GM23338 (cell line): ENCODE measurements around the gene PLSCR2. TPM values are rescaled to one million over a fixed set of nuclear protein-coding genes. Genes with fewer than 3 reads are reported as not detected.

Experiments used
- ATAC-seq: fragments of 200-7000 bp; cut with Tn5 transposase; 3 replicates; pipeline ENCODE4 v1.9.1; 2020
- DNase-seq: peaks from one replicate; pipeline ENCODE4 v3.0.0-alpha.2; 2015; ENCODE audit warnings: low spot score
- H2AFZ ChIP-seq: fragments of 200-600 bp; sonication (generic); 2 replicates; pipeline ENCODE4 v1.8.0; 2016; ENCODE audit warnings: antibody characterized with exemption, mild to moderate bottlenecking, moderate library complexity
- H3F3A ChIP-seq: fragments of 200-600 bp; sonication (generic); replicated peaks from 2 replicates; pipeline ENCODE4 v1.8.0; 2017; ENCODE audit warnings: antibody characterized with exemption, mixed run types, low read depth
- H3K27ac ChIP-seq: fragments of 200-600 bp; sonication (generic); 2 replicates; pipeline ENCODE4 v1.6.1; 2016; ENCODE audit warnings: low read depth
- H3K27me3 ChIP-seq: fragments of 200-600 bp; sonication (generic); 2 replicates; pipeline ENCODE4 v1.8.0; 2016; ENCODE audit warnings: mild to moderate bottlenecking, mixed run types, moderate library complexity; ENCODE audit not compliant: insufficient read depth
- H3K36me3 ChIP-seq: fragments of 200-600 bp; sonication (generic); 2 replicates; pipeline ENCODE4 v1.8.0; 2016; ENCODE audit warnings: mild to moderate bottlenecking; ENCODE audit not compliant: insufficient read depth
- H3K4me1 ChIP-seq: fragments of 200-600 bp; sonication (generic); 2 replicates; pipeline ENCODE4 v1.8.0; 2016; ENCODE audit warnings: mild to moderate bottlenecking, moderate library complexity; ENCODE audit not compliant: insufficient read depth
- H3K4me2 ChIP-seq: fragments of 200-600 bp; sonication (generic); 2 replicates; pipeline ENCODE4 v1.7.1; 2017; ENCODE audit warnings: mixed run types
- H3K4me3 ChIP-seq: fragments of 200-600 bp; sonication (generic); 2 replicates; pipeline ENCODE4 v1.6.1; 2016; ENCODE audit warnings: mixed run types
- H3K79me2 ChIP-seq: fragments of 200-600 bp; sonication (generic); replicated peaks from 2 replicates; pipeline ENCODE4 v1.8.0; 2017; ENCODE audit warnings: mild to moderate bottlenecking; ENCODE audit not compliant: insufficient read depth
- H3K9me2 ChIP-seq: fragments of 200-600 bp; sonication (generic); 2 replicates; pipeline ENCODE4 v1.8.0; 2017; ENCODE audit not compliant: insufficient read depth
- H4K20me1 ChIP-seq: fragments of 200-600 bp; sonication (generic); replicated peaks from 2 replicates; pipeline ENCODE4 v1.8.0; 2017; ENCODE audit warnings: mild to moderate bottlenecking; ENCODE audit not compliant: insufficient read depth
- H3K27ac Mint-ChIP-seq: 2 replicates; pipeline ENCODE4 v1.8.0; 2020; ENCODE audit warnings: inconsistent platforms, mild to moderate bottlenecking, moderate library complexity, mixed read lengths
- H3K27me3 Mint-ChIP-seq: 3 replicates; pipeline ENCODE4 v1.8.0; 2022; ENCODE audit warnings: low read depth, mild to moderate bottlenecking, moderate library complexity, mixed read lengths, inconsistent platforms; ENCODE audit not compliant: insufficient read depth, poor library complexity
- H3K36me3 Mint-ChIP-seq: 3 replicates; pipeline ENCODE4 v1.8.0; 2021; ENCODE audit warnings: low read depth, mild to moderate bottlenecking, inconsistent platforms, moderate library complexity, mixed read lengths
- H3K4me1 Mint-ChIP-seq: 3 replicates; pipeline ENCODE4 v1.8.0; 2020; ENCODE audit warnings: mild to moderate bottlenecking, inconsistent platforms, mixed read lengths
- H3K4me3 Mint-ChIP-seq: 3 replicates; pipeline ENCODE4 v1.8.0; 2021; ENCODE audit warnings: moderate library complexity, mild to moderate bottlenecking, inconsistent platforms, mixed read lengths
- H3K9me3 Mint-ChIP-seq: 3 replicates; pipeline ENCODE4 v1.8.0; 2020; ENCODE audit warnings: moderate library complexity, mild to moderate bottlenecking, inconsistent platforms, mixed read lengths
- CREB1 ChIP-seq: fragments of 250-450 bp; sonication (Bioruptor Pico); IDR thresholded peaks from 2 replicates; pipeline ENCODE4 v1.5.0; 2020; ENCODE audit warnings: low read depth, mild to moderate bottlenecking, moderate library complexity
- EZH2phosphoT487 ChIP-seq: fragments of 200-600 bp; sonication (generic); IDR thresholded peaks from one replicate; pipeline ENCODE4 v1.8.1; 2018; ENCODE audit warnings: antibody characterized with exemption; ENCODE audit not compliant: unreplicated experiment
- JUNB ChIP-seq: IDR thresholded peaks from one replicate; pipeline ENCODE4 v1.6.1; 2016; ENCODE audit warnings: antibody characterized with exemption; ENCODE audit not compliant: unreplicated experiment
- NANOG ChIP-seq: IDR thresholded peaks from 2 replicates; pipeline ENCODE4 v1.6.1; 2016; ENCODE audit warnings: antibody characterized with exemption, borderline replicate concordance
- POLR2AphosphoS5 ChIP-seq: IDR thresholded peaks from 2 replicates; pipeline ENCODE4 v1.6.1; 2016; ENCODE audit warnings: antibody characterized with exemption, low read depth
- STAT1 ChIP-seq: IDR thresholded peaks from one replicate; pipeline ENCODE4 v1.6.1; 2016; ENCODE audit warnings: antibody characterized with exemption; ENCODE audit not compliant: unreplicated experiment
- ZNF114 ChIP-seq: fragments of 250-450 bp; sonication (Bioruptor Pico); IDR thresholded peaks from 2 replicates; pipeline ENCODE4 v1.5.0; 2020; ENCODE audit warnings: mild to moderate bottlenecking, moderate library complexity
- ZNF331 ChIP-seq: fragments of 250-450 bp; sonication (Bioruptor Pico); IDR thresholded peaks from 2 replicates; pipeline ENCODE4 v1.5.0; 2020; ENCODE audit warnings: low read depth, mild to moderate bottlenecking, moderate library complexity
- polyA plus RNA-seq: library from polyadenylated mRNA; unstranded; fragments of >200 nt; fragmentation: Nextera tagmentation; extraction: Ambion mirVana; gene quantifications from 2 replicates; pipeline ENCODE4 v1.2.1, GENCODE V29; 2016
- total RNA-seq: library from RNA; depleted of rRNA; stranded (reverse); fragments of >200 nt; shearing (Covaris generic); gene quantifications from 2 replicates; pipeline ENCODE4 v1.2.3, GENCODE V29; 2014
- TF ChIP-seq, protein P1 (sequence below): IDR thresholded peaks from 2 replicates; pipeline ENCODE4 v1.6.1; 2016; ENCODE audit warnings: antibody characterized with exemption
- TF ChIP-seq, protein P2 (sequence below), 2 experiments: fragments of 200-600 bp in 1 of 2; sonication (generic) in 1 of 2; conservative IDR thresholded peaks; 2 replicates each; pipeline versions ENCODE4 v1.5.1 to v1.6.1; 2016 to 2017; ENCODE audit warnings: antibody characterized with exemption in 2 of 2, low read depth in 2 of 2, mild to moderate bottlenecking in 2 of 2, moderate library complexity in 1 of 2
- TF ChIP-seq, protein P3 (sequence below): IDR thresholded peaks from one replicate; pipeline ENCODE4 v1.6.1; 2018; ENCODE audit warnings: antibody characterized with exemption; ENCODE audit not compliant: unreplicated experiment

The PLSCR2 gene
- total and polyA plus RNA-seq, 2 experiments from 2014 or later = 0.55 TPM; not detected in 1

DNA sequence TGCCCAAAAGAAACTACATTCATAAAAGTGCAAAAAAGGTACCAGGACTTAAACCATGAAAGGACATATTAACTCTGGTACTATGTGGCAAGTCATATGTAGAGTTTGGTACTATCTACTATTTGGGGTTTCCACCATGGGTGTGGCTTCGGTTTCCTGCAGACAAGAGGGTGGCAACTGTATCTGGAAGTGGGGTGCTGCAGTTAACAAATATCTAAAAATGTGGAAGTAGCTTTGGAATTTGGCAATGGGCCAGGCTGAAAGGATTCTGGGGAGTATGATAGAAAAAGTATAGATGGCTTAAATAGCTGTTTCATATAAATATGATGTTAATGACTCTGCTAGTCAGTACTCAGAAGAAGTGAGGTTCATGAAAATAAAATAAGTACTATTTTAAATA, 44.0 kb downstream of the PLSCR2 start:
- TF ChIP-seq, protein P1, sequence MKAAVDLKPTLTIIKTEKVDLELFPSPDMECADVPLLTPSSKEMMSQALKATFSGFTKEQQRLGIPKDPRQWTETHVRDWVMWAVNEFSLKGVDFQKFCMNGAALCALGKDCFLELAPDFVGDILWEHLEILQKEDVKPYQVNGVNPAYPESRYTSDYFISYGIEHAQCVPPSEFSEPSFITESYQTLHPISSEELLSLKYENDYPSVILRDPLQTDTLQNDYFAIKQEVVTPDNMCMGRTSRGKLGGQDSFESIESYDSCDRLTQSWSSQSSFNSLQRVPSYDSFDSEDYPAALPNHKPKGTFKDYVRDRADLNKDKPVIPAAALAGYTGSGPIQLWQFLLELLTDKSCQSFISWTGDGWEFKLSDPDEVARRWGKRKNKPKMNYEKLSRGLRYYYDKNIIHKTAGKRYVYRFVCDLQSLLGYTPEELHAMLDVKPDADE = no peak
- TF ChIP-seq ZNF114 (CRISPR knock-in tag) (no peak), CREB1 (CRISPR knock-in tag) (no peak), NANOG (no peak), POLR2AphosphoS5 (no peak)
- TF ChIP-seq, protein P2, sequence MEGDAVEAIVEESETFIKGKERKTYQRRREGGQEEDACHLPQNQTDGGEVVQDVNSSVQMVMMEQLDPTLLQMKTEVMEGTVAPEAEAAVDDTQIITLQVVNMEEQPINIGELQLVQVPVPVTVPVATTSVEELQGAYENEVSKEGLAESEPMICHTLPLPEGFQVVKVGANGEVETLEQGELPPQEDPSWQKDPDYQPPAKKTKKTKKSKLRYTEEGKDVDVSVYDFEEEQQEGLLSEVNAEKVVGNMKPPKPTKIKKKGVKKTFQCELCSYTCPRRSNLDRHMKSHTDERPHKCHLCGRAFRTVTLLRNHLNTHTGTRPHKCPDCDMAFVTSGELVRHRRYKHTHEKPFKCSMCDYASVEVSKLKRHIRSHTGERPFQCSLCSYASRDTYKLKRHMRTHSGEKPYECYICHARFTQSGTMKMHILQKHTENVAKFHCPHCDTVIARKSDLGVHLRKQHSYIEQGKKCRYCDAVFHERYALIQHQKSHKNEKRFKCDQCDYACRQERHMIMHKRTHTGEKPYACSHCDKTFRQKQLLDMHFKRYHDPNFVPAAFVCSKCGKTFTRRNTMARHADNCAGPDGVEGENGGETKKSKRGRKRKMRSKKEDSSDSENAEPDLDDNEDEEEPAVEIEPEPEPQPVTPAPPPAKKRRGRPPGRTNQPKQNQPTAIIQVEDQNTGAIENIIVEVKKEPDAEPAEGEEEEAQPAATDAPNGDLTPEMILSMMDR (conservative IDR thresholded peaks at IDR 0.05; ENCODE audit: low read depth in 2 of 2) = no peak
- Mint-ChIP-seq H3K27me3 (peaks cover 2% of the 10 kb centered on the region), H3K27ac (no peak overlapping the region), H3K9me3 (peaks cover 5% of the 10 kb centered on the region; the same call in 2 of the 3 replicates), H3K36me3 (peaks cover 5% of the 10 kb centered on the region), H3K4me3 (no peak overlapping the region), H3K4me1 (no peaks in the 10 kb centered on the region)
- Histone ChIP-seq H3K27me3 (no peaks in the 10 kb centered on the region), H3K9me2 (no peaks in the 10 kb centered on the region), H3K4me2 (no peak overlapping the region), H3K4me1 (no peaks in the 10 kb centered on the region), H3K27ac (no peak overlapping the region), H4K20me1 (no peaks in the 10 kb centered on the region), H3F3A (no peaks in the 10 kb centered on the region), H2AFZ (no peak overlapping the region), H3K79me2 (no peaks in the 10 kb centered on the region), H3K4me3 (no peak overlapping the region), H3K36me3 (no peaks in the 10 kb centered on the region)
- ATAC-seq = no peak
- no peak for DNase-seq

DNA sequence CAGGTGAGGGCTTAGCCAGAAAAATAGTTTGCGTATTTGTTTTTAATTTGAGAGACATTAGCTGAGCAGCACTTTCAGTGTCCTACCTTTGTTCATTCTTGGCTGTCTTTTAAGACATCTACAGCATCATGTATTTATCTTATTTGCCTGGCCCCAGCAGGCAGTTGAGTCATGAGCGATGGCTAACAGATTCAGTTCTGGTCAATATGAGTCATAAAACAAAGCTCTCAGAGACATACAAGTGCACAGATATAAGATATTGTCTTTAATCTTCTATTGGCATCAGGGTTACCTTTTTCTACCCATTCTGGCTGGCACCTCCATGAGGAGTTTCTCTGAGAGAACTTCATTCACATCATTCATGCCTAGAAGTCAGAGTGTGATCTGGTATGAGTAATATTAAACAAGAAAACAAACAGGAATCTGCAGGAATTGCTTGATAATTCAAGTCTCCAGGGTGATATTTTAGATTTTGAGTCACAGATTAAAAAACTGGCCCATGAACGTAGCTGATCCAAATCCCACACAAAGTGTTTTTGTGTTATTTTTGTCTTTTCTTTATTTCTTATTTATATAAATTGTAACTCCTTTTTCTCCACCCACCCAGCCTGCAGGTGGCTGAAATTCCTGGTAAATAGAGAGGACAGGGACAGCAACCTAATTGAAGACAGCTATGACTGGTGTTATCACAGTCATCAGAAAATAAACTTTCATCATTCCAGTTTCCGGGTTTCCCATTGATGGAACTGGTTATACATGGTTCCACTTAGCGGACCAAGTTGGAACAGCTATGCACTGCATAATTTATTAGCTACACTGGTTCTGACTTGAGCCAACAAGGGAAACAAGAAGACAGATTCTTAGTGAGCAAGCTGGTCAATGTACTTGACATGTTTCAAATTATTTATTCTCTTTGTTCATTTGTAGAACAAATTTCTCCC, 47.3 kb downstream of the PLSCR2 start:
- ATAC-seq (no peak), DNase-seq (no peak)
- Histone ChIP-seq H3K27me3 (no peaks in the 10 kb centered on the region), H4K20me1 (no peaks in the 10 kb centered on the region), H3K27ac (no peak overlapping the region), H3F3A (no peaks in the 10 kb centered on the region), H3K4me2 (no peak overlapping the region), H3K36me3 (no peaks in the 10 kb centered on the region), H3K4me1 (no peaks in the 10 kb centered on the region), H3K9me2 (no peaks in the 10 kb centered on the region), H2AFZ (no peak overlapping the region), H3K79me2 (no peaks in the 10 kb centered on the region), H3K4me3 (no peak overlapping the region)
- Mint-ChIP-seq H3K4me1 (no peaks in the 10 kb centered on the region), H3K36me3 (no peaks in the 10 kb centered on the region), H3K27me3 (no peaks in the 10 kb centered on the region), H3K9me3 (no peaks in the 10 kb centered on the region), H3K27ac (no peak overlapping the region), H3K4me3 (no peak overlapping the region)
- TF ChIP-seq ZNF114 (CRISPR knock-in tag) (no peak), ZNF331 (no peak), STAT1 (no peak), NANOG (no peak), POLR2AphosphoS5 (no peak), EZH2phosphoT487 (no peak), JUNB (no peak)
- TF ChIP-seq, protein P2 (conservative IDR thresholded peaks at IDR 0.05; ENCODE audit: low read depth in 2 of 2) = no peak
- TF ChIP-seq, protein P1 = no peak
- TF ChIP-seq, protein P3, sequence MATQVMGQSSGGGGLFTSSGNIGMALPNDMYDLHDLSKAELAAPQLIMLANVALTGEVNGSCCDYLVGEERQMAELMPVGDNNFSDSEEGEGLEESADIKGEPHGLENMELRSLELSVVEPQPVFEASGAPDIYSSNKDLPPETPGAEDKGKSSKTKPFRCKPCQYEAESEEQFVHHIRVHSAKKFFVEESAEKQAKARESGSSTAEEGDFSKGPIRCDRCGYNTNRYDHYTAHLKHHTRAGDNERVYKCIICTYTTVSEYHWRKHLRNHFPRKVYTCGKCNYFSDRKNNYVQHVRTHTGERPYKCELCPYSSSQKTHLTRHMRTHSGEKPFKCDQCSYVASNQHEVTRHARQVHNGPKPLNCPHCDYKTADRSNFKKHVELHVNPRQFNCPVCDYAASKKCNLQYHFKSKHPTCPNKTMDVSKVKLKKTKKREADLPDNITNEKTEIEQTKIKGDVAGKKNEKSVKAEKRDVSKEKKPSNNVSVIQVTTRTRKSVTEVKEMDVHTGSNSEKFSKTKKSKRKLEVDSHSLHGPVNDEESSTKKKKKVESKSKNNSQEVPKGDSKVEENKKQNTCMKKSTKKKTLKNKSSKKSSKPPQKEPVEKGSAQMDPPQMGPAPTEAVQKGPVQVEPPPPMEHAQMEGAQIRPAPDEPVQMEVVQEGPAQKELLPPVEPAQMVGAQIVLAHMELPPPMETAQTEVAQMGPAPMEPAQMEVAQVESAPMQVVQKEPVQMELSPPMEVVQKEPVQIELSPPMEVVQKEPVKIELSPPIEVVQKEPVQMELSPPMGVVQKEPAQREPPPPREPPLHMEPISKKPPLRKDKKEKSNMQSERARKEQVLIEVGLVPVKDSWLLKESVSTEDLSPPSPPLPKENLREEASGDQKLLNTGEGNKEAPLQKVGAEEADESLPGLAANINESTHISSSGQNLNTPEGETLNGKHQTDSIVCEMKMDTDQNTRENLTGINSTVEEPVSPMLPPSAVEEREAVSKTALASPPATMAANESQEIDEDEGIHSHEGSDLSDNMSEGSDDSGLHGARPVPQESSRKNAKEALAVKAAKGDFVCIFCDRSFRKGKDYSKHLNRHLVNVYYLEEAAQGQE = no peak
